Peyer's patch (tissue), 4 donors: ENCODE results near the gene TMEM117. TPM values are rescaled to one million over a fixed set of nuclear protein-coding genes. Genes with fewer than 3 reads are reported as not detected.
"Not testable (repeated sequence)": the region's sequence is repeated elsewhere in the genome, so short reads cannot be mapped to it uniquely, and the experiment has no call there.

Experiments
- DNase-seq, 3 donors: peaks; one replicate each; pipeline ENCODE4 v3.0.0-alpha.2; 2017 to 2019
- H3K27ac ChIP-seq, 4 donors: fragments of 200-600 bp; sonication (generic); one replicate each; pipeline ENCODE4 v1.5.1; 2016 to 2019
- H3K27me3 ChIP-seq, 2 donors: fragments of 200-600 bp; sonication (generic); one replicate each; pipeline ENCODE4 v1.5.1; 2019
- H3K36me3 ChIP-seq, 3 donors: fragments of 200-600 bp; sonication (generic); one replicate each; pipeline ENCODE4 v1.5.1; 2016 to 2019
- H3K4me1 ChIP-seq, 4 donors: fragments of 200-600 bp; sonication (generic); one replicate each; pipeline ENCODE4 v1.5.1; 2016 to 2019
- H3K4me3 ChIP-seq, 4 donors: fragments of 200-600 bp; sonication (generic); 1 replicate in 3 of 4; 2 replicates in 1 of 4; pipeline ENCODE4 v1.5.1; 2016 to 2019; ENCODE audit warnings: mild to moderate bottlenecking in 1 of 4
- H3K9me3 ChIP-seq, 4 donors: fragments of 200-600 bp; sonication (generic); one replicate each; pipeline ENCODE4 v1.5.1; 2016 to 2019; ENCODE audit warnings: mild to moderate bottlenecking in 1 of 4
- POLR2A ChIP-seq, 2 donors: fragments of 450-650 bp; IDR thresholded peaks; one replicate each; pipeline ENCODE4 v1.5.1; 2017; ENCODE audit warnings: antibody characterized with exemption in 2 of 2, mild to moderate bottlenecking in 2 of 2, moderate library complexity in 2 of 2
- total RNA-seq, 4 donors: library from RNA; depleted of rRNA; stranded (reverse); fragments of >200 nt; gene quantifications; one replicate each; pipeline ENCODE4 v1.1.0, GENCODE V29; 2016
- TF ChIP-seq, protein P1 (sequence below), 6 experiments: fragments of 450-650 bp in 4 of 6; fragments of 200-600 bp in 2 of 6; sonication (generic) in 1 of 6; IDR thresholded peaks; one replicate each; pipeline ENCODE4 v1.5.1; 2017 to 2019; ENCODE audit warnings: antibody characterized with exemption in 6 of 6, mild to moderate bottlenecking in 3 of 6, moderate library complexity in 1 of 6

Gene TMEM117
- total RNA-seq, 4 donors from 2014 or later = 10.7 to 60.1 (median 51.9) TPM

DNA sequence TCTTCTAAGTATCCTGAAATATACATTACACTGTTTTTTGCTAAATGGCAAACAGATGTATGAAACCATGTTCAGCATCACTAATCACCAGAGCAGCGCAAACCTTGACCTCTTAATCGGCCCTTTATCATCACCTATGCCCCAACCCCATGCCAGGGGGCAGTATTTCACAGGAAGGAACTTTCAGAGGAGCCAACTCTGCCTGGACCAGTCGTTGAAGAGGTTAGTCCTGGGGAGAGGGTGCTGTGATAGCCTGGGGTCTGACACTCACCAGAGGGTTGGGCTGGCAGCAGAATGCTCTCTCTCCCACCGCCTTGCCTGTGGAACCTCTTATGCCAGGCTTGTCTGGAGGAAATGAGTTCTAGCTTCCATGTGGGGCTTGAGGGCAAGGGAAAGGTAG, 411.7 kb downstream of the TMEM117 start:
- no peak for DNase-seq
- Histone ChIP-seq H3K9me3 (no peaks in the 10 kb centered on the region), H3K4me3 (no peak overlapping the region), H3K4me1 (no peaks in the 10 kb centered on the region), H3K27me3 (no peaks in the 10 kb centered on the region), H3K36me3 (no peaks in the 10 kb centered on the region), H3K27ac (no peak overlapping the region)
- no peak for TF ChIP-seq POLR2A (IDR thresholded peaks at IDR 0.05)
- TF ChIP-seq, protein P1, sequence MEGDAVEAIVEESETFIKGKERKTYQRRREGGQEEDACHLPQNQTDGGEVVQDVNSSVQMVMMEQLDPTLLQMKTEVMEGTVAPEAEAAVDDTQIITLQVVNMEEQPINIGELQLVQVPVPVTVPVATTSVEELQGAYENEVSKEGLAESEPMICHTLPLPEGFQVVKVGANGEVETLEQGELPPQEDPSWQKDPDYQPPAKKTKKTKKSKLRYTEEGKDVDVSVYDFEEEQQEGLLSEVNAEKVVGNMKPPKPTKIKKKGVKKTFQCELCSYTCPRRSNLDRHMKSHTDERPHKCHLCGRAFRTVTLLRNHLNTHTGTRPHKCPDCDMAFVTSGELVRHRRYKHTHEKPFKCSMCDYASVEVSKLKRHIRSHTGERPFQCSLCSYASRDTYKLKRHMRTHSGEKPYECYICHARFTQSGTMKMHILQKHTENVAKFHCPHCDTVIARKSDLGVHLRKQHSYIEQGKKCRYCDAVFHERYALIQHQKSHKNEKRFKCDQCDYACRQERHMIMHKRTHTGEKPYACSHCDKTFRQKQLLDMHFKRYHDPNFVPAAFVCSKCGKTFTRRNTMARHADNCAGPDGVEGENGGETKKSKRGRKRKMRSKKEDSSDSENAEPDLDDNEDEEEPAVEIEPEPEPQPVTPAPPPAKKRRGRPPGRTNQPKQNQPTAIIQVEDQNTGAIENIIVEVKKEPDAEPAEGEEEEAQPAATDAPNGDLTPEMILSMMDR (IDR thresholded peaks at IDR 0.05) = no peak

GRCh38 chr12:44248436-44248835, 412.6 kb downstream of the TMEM117 start:
- Histone ChIP-seq H3K27ac (no peak overlapping the region), H3K9me3 (no peaks in the 10 kb centered on the region), H3K27me3 (no peaks in the 10 kb centered on the region), H3K36me3 (no peaks in the 10 kb centered on the region), H3K4me1 (no peaks in the 10 kb centered on the region), H3K4me3 (no peak overlapping the region)
- DNase-seq = no peak
- TF ChIP-seq POLR2A (IDR thresholded peaks at IDR 0.05) = no peak
- TF ChIP-seq, protein P1 (IDR thresholded peaks at IDR 0.05) = no peak

DNA sequence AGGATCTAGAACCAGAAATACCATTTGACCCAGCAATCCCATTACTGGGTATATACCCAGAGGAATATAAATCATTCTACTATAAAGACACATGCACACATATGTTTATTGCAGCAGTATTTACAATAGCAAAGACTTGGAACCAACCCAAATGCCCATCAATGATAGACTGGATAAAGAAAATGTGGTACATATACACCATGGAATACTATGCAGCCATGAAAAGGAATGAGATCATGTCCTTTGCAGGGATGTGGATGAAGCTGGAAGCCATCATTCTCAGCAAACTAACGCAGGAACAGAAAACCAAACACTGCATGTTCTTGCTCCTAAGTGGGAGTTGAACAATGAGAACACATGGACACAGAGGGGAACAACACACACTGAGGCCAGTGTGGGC, 414.6 kb downstream of the TMEM117 start:
- H3K9me3 ChIP-seq, H3K4me3 ChIP-seq, DNase-seq, H3K36me3 ChIP-seq, H3K27ac ChIP-seq, H3K4me1 ChIP-seq, H3K27me3 ChIP-seq: not testable (repeated sequence)

- Histone ChIP-seq H3K27me3 (no peaks in the 10 kb centered on the region), H3K9me3 (no peaks in the 10 kb centered on the region), H3K27ac (no peak overlapping the region), H3K4me3 (no peak overlapping the region), H3K4me1 (no peaks in the 10 kb centered on the region), H3K36me3 (no peaks in the 10 kb centered on the region)
- TF ChIP-seq, protein P1 (IDR thresholded peaks at IDR 0.05) = no peak
- TF ChIP-seq POLR2A (IDR thresholded peaks at IDR 0.05) = no peak
- DNase-seq = no peak
Observed at GRCh38 chr12:44253338-44253856, 417.5 kb downstream of the TMEM117 start.

DNA sequence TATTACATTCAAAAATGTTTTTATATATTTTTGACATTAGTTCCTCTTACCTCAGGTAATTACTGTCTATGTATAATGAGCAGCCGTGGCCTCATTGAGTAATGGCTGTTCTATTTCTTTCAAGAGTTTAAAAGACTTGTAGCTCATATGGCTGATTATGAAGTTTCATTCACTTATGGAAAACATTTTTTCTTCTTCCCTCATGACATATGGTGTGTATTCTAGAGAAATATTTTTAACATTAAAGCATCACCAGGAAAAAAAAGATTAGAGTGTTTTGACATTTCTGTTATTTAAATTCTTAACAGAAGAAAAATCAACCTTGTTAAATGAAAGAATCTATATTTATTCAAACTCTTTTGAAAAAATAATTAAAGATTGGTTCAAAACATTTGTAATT, 422.4 kb downstream of the TMEM117 start:
- no peak overlapping the region for H3K4me3 ChIP-seq
- no peaks in the 10 kb centered on the region for H3K36me3 ChIP-seq
- H3K4me1 ChIP-seq = no peaks in the 10 kb centered on the region
- no peaks in the 10 kb centered on the region for H3K27me3 ChIP-seq
- no peak for DNase-seq
- H3K27ac ChIP-seq = no peak overlapping the region
- no peaks in the 10 kb centered on the region for H3K9me3 ChIP-seq
- TF ChIP-seq POLR2A (IDR thresholded peaks at IDR 0.05) = no peak
- TF ChIP-seq, protein P1 (IDR thresholded peaks at IDR 0.05) = no peak

- Histone ChIP-seq H3K9me3 (no peaks in the 10 kb centered on the region), H3K27ac (no peak overlapping the region), H3K36me3 (no peaks in the 10 kb centered on the region), H3K4me3 (no peak overlapping the region), H3K4me1 (no peaks in the 10 kb centered on the region), H3K27me3 (no peaks in the 10 kb centered on the region)
- no peak for DNase-seq
- TF ChIP-seq, protein P1 (IDR thresholded peaks at IDR 0.05) = no peak
- TF ChIP-seq POLR2A (IDR thresholded peaks at IDR 0.05) = no peak
Observed at GRCh38 chr12:44259890-44260289, 424.0 kb downstream of the TMEM117 start.
